TTC549 (cell line): ENCODE results near the gene EPDR1.
"Not testable (repeated sequence)": the region's sequence is repeated elsewhere in the genome, so short reads cannot be mapped to it uniquely, and the experiment has no call there.

Source experiments
- FAIRE-seq: peaks from 2 replicates; lab custom pipeline; 2012; peaks lifted over from hg19 to GRCh38; lab: Jason Lieb, UNC

EPDR1 gene

DNA sequence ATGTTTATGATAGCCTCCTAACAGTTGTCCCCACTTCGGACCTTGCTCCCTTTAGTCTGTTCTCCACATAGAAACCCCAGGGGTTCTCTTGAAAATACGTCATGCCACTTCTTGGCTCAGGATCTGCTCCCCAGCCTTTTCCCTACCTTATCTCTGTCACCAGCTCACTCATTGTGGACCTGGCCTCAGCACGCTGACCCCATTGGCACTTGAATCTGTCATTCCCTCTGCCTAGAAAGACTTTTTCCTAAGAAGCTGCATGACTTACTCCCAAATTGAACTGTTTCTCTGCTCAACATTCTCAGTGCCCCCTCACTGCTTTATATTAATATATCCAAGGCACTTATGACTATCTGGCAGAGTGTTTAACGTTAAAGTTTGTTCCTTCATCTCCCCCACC, 8.4 kb downstream of the EPDR1 start:
- no peak for FAIRE-seq

GRCh38 chr7:37930226-37930948, 9.9 kb downstream of the EPDR1 start:
- FAIRE-seq, result no peak

- no peak for FAIRE-seq
These were observed 12.1 kb downstream of the EPDR1 start for GRCh38 chr7:37932543-37932942.

GRCh38 chr7:37933018-37933566, 12.7 kb downstream of the EPDR1 start:
- no peak for FAIRE-seq

GRCh38 chr7:37942934-37943610, 22.6 kb downstream of the EPDR1 start:
- FAIRE-seq, result no peak

GRCh38 chr7:37943905-37944736, 23.7 kb downstream of the EPDR1 start:
- FAIRE-seq, result no peak

DNA sequence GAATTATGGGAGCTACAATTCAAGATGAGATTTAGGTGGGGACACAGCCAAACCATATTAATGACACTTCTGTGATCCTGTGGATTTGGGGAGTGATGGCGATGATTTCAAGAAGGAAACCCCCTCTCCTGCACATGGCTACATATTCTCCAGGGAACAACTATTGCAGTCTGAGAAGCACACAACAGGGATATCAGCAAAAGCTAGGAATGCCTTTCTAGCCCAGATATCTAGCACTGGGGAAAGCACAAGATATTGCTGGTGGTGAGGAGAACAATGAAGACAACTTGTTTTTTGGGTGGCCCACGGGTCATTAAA, 24.3 kb downstream of the EPDR1 start:
- no peak for FAIRE-seq

GRCh38 chr7:37945336-37945735, 24.9 kb downstream of the EPDR1 start:
- no peak for FAIRE-seq

DNA sequence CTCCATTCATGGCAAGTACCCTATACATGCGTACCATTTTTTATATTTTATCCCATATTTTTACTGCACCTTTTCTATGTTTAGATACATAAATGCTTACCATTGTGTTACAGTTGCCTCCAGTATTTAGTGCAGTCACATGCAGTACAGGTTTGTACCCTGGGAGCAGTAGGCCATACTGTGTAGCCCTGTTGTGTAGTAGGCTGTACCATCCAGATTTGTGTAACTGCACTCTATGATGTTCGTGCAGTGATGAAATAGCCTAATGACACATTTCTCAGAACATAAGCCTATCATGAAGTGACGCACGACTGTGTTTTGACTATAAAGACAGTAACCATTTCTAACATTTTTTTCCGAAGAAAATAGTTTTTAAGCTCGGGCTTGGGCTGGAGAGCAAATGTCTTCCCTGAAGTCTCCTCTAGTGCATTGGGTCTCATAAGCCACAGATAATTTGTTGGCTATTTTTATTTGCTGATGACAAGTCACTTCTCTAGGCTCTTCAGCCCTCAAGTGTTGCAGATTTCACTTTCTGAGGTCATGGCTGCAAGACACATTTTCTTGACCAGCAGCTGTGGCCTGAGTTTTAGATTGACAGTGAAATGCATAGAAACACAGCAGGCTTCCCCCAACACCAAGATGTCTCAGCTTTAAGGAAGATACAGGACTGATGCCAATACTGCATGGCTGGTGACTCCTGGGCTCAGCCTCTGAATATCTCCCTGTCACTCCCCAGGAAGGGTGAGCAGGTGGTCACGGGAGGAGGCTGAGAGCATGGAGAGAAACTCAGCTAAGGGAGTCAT, 26.9 kb downstream of the EPDR1 start:
- FAIRE-seq, result no peak

DNA sequence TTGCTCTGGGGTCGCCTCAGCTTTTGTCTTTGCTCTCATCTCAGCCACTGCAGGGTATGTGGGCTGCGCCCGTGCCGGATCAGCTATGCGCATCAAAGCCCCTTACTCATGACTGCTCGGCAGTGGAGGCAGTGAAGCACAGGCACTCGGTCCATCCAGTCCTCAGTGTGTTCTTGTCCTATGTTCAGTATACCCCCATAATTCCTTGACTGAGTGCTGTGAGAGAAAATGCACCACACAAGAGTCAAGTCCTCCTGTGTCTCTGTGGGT, 27.4 kb downstream of the EPDR1 start:
- no peak for FAIRE-seq

DNA sequence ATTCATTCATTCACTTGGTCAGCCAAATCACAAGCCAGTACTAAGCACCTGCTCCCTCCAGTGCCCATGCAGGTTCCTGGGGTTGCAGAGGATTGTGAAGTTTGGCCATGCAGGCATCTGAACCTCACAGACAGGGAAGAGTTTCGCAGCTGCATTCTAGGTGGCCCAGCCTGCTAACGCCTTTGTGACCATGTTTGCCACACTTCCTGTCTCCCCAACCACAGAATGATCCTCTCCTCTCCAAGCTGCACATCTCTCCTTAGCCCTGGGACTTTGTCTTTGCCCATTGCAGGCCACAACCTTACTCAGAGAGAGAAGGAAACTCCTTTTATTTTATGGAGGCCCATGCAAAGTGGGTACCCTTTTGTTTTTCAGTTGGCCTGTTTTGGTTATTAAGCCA, 31.8 kb downstream of the EPDR1 start:
- no peak for FAIRE-seq

- FAIRE-seq, result not testable (repeated sequence)
These were observed 33.8 kb downstream of the EPDR1 start for GRCh38 chr7:37954217-37954616.

DNA sequence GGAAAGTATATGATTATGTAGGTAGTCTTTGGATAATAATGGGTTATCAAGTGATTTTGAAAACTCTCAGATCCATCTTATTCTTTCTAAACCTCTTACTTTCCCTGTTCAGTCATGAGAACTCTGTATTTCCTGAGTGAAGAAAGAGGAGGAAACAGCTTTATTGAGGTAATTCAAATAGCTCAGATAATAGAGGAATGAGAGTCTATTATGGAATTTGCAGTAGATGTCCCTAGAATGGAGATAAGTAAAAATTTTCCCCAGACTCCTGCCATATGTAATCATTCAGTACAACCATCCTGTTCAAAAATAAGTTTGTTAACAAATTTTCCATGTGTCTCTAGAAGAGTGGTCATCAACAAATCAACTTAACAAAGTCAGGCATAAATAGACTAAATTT, 36.4 kb downstream of the EPDR1 start:
- FAIRE-seq, result no peak

- no peak for FAIRE-seq
These were observed 37.0 kb downstream of the EPDR1 start for GRCh38 chr7:37957221-37957970.

DNA sequence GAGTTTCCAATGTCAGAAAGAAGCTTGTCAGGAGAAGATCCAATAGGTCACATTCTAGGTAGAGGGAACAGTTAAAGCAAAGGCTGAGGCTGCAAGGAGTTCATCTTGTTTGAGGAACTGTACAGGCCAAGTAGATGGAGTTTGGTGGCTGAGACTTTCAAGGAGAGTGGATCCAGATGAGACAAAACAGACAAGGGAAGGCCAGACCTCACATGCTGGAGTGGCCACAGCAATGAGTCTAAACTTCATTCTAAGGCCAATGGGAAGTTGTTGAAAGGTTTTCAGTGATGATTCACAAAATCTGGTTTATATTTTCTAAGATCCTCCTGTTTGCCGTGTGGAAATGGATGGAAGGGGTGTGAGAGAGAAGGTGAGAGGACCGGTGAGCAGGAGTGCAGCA, 40.0 kb downstream of the EPDR1 start:
- no peak for FAIRE-seq

- no peak for FAIRE-seq
These were observed 40.8 kb downstream of the EPDR1 start for GRCh38 chr7:37961251-37961650.

GRCh38 chr7:37964196-37964595, 43.8 kb downstream of the EPDR1 start:
- no peak for FAIRE-seq

GRCh38 chr7:37970211-37970610, 49.8 kb downstream of the EPDR1 start:
- FAIRE-seq, result no peak

GRCh38 chr7:37971491-37971890, 51.1 kb downstream of the EPDR1 start:
- no peak for FAIRE-seq

- FAIRE-seq, result no peak
These were observed 53.5 kb downstream of the EPDR1 start for GRCh38 chr7:37973915-37974314.

GRCh38 chr7:37974711-37975110, 54.3 kb downstream of the EPDR1 start:
- FAIRE-seq, result no peak

DNA sequence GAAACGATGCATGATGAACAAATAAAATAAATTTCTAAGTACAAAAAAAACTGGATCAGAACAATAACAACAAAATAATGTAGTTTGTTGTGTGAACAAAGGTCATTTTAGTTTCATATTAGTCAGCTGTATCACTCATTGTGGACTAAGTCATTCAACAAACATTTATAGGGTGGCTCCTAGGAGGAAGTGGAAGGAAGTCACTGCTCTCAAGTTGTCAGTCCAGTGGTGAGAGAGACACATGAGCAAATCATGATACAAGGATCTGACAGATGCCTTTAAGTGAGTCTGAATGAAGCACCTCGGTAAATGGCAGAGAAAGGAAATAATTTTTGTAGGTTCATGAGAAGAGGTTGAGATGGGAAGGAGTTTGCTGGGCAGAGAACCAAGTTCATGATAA, 56.8 kb downstream of the EPDR1 start:
- no peak for FAIRE-seq
